SK-N-SH treated with all-trans-retinoic acid at 6 μM for 48 hours (cell line): Measurements from ENCODE around the gene WBP4.

Source experiments
- ARNTL ChIP-seq: fragments of 450-650 bp; formaldehyde crosslinking; IDR thresholded peaks from 2 replicates; pipeline ENCODE4 v1.5.0; 2020; ENCODE audit warnings: low read depth, mild to moderate bottlenecking, moderate library complexity, borderline replicate concordance
- CSDC2 ChIP-seq: fragments of 250-450 bp; sonication (Bioruptor Pico); IDR thresholded peaks from 2 replicates; pipeline ENCODE4 v1.5.0; 2020; ENCODE audit warnings: mild to moderate bottlenecking, moderate library complexity
- ESRRG ChIP-seq: fragments of 250-450 bp; sonication (Bioruptor Pico); IDR thresholded peaks from 2 replicates; pipeline ENCODE4 v1.6.1; 2021; ENCODE audit warnings: mild to moderate bottlenecking
- GLIS3 ChIP-seq: fragments of 250-450 bp; sonication (Bioruptor Pico); IDR thresholded peaks from 2 replicates; pipeline ENCODE4 v1.5.0; 2020; ENCODE audit warnings: mild to moderate bottlenecking, moderate library complexity
- ISL1 ChIP-seq: fragments of 250-450 bp; sonication (Bioruptor Pico); IDR thresholded peaks from 2 replicates; pipeline ENCODE4 v2.1.2; 2022; ENCODE audit warnings: mild to moderate bottlenecking, moderate library complexity
- OSR1 ChIP-seq: fragments of 250-450 bp; sonication (Bioruptor Pico); IDR thresholded peaks from 2 replicates; pipeline ENCODE4 v1.8.0; 2022; ENCODE audit warnings: moderate library complexity, mild to moderate bottlenecking, inconsistent platforms
- RARB ChIP-seq: fragments of 250-450 bp; sonication (Bioruptor Pico); IDR thresholded peaks from 2 replicates; pipeline ENCODE4 v1.8.0; 2021; ENCODE audit warnings: mild to moderate bottlenecking, moderate library complexity
- SNAI2 ChIP-seq: fragments of 250-450 bp; sonication (Bioruptor Pico); IDR thresholded peaks from 2 replicates; pipeline ENCODE4 v1.5.0; 2020; ENCODE audit warnings: mild to moderate bottlenecking, moderate library complexity
- TCF4 ChIP-seq: fragments of 250-450 bp; sonication (Bioruptor Pico); IDR thresholded peaks from 2 replicates; pipeline ENCODE4 v1.8.0; 2021; ENCODE audit warnings: mild to moderate bottlenecking, moderate library complexity, borderline replicate concordance
- TOX ChIP-seq: fragments of 250-450 bp; sonication (Bioruptor Pico); IDR thresholded peaks from 2 replicates; pipeline ENCODE4 v1.8.0; 2021; ENCODE audit warnings: mild to moderate bottlenecking, moderate library complexity, borderline replicate concordance
- ZC3H10 ChIP-seq: fragments of 250-450 bp; sonication (Bioruptor Pico); IDR thresholded peaks from 2 replicates; pipeline ENCODE4 v1.5.1; 2021; ENCODE audit warnings: mild to moderate bottlenecking, moderate library complexity
- ZFP30 ChIP-seq: fragments of 450-650 bp; formaldehyde crosslinking; IDR thresholded peaks from 2 replicates; pipeline ENCODE4 v1.5.0; 2022; ENCODE audit warnings: mild to moderate bottlenecking, moderate library complexity
- ZNF70 ChIP-seq: fragments of 450-650 bp; formaldehyde crosslinking; IDR thresholded peaks from 2 replicates; pipeline ENCODE4 v1.5.0; 2020; ENCODE audit warnings: mild to moderate bottlenecking, moderate library complexity
- TF ChIP-seq, protein P1 (sequence below): fragments of 250-450 bp; sonication (Bioruptor Pico); IDR thresholded peaks from 2 replicates; pipeline ENCODE4 v1.8.0; 2020; ENCODE audit warnings: mild to moderate bottlenecking, moderate library complexity, borderline replicate concordance

DNA sequence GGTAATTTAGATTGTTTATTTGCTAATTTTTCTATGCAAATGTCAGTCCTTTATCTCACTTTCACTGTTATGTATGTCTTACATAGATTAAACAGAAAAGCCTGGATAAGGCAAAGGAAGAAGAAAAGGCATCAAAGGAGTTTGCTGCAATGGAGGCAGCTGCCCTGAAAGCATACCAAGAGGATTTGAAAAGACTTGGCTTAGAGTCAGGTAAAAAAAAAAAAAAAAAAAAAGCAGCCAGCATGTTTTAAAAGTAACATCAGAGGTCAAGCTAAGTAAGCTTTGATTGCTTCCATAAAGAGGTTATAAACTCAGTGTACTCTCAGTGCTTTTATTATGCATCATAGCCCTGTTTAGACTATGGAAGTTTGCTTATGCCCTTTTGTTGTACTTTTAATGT is 3.8 kb downstream of the WBP4 start:
- TF ChIP-seq GLIS3: no peak
- no peak for TF ChIP-seq RARB (CRISPR knock-in tag)
- TF ChIP-seq ZC3H10 (CRISPR knock-in tag): no peak
- TF ChIP-seq, protein P1, sequence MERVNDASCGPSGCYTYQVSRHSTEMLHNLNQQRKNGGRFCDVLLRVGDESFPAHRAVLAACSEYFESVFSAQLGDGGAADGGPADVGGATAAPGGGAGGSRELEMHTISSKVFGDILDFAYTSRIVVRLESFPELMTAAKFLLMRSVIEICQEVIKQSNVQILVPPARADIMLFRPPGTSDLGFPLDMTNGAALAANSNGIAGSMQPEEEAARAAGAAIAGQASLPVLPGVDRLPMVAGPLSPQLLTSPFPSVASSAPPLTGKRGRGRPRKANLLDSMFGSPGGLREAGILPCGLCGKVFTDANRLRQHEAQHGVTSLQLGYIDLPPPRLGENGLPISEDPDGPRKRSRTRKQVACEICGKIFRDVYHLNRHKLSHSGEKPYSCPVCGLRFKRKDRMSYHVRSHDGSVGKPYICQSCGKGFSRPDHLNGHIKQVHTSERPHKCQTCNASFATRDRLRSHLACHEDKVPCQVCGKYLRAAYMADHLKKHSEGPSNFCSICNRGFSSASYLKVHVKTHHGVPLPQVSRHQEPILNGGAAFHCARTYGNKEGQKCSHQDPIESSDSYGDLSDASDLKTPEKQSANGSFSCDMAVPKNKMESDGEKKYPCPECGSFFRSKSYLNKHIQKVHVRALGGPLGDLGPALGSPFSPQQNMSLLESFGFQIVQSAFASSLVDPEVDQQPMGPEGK (CRISPR knock-in tag): no peak
- no peak for TF ChIP-seq ESRRG (CRISPR knock-in tag)
- TF ChIP-seq SNAI2: no peak
- no peak for TF ChIP-seq ZFP30 (CRISPR knock-in tag)
- no peak for TF ChIP-seq ZNF70 (CRISPR knock-in tag)
- TF ChIP-seq TCF4 (CRISPR knock-in tag): no peak
- no peak for TF ChIP-seq ISL1
- TF ChIP-seq OSR1 (CRISPR knock-in tag): no peak
- TF ChIP-seq TOX (CRISPR knock-in tag): no peak
- TF ChIP-seq CSDC2 (CRISPR knock-in tag): no peak
- no peak for TF ChIP-seq ARNTL (CRISPR knock-in tag)
